Measurements from ENCODE around the gene NKAIN1. TPM values are rescaled to one million over a fixed set of nuclear protein-coding genes. Genes with fewer than 3 reads are reported as not detected.

The NKAIN1 gene
- total RNA-seq, 1 donor from 2014 or later, result 3.5 TPM

GRCh38 chr1:31163866-31164265 is 75.8 kb downstream of the NKAIN1 start:
- Mint-ChIP-seq H3K4me3 (ENCODE audit: unreplicated experiment) (no peak overlapping the region), H3K9me3 (ENCODE audit: low read depth) (no peaks in the 10 kb centered on the region), H3K4me1 (ENCODE audit: low read depth) (peaks cover 4% of the 10 kb centered on the region), H3K27me3 (ENCODE audit: low read depth) (no peaks in the 10 kb centered on the region), H3K36me3 (ENCODE audit: low read depth) (no peaks in the 10 kb centered on the region), H3K27ac (ENCODE audit: unreplicated experiment) (no peak overlapping the region)
- TF ChIP-seq CTCF (IDR thresholded peaks at IDR 0.05), result no peak
- no peak for DNase-seq (ENCODE audit: low spot score)

- H3K9me3 Mint-ChIP-seq (ENCODE audit: low read depth), result no peaks in the 10 kb centered on the region
- H3K36me3 Mint-ChIP-seq (ENCODE audit: low read depth), result no peaks in the 10 kb centered on the region
- H3K27ac Mint-ChIP-seq (ENCODE audit: unreplicated experiment), result peak overlapping the region; percentile 36
- peaks cover 4% of the 10 kb centered on the region for H3K4me1 Mint-ChIP-seq (ENCODE audit: low read depth)
- no peaks in the 10 kb centered on the region for H3K27me3 Mint-ChIP-seq (ENCODE audit: low read depth)
- DNase-seq (ENCODE audit: low spot score), result no peak
- no peak overlapping the region for H3K4me3 Mint-ChIP-seq (ENCODE audit: unreplicated experiment)
- TF ChIP-seq CTCF (IDR thresholded peaks at IDR 0.05), result no peak
Measured at GRCh38 chr1:31161571-31161970, 78.1 kb downstream of the NKAIN1 start.

DNA sequence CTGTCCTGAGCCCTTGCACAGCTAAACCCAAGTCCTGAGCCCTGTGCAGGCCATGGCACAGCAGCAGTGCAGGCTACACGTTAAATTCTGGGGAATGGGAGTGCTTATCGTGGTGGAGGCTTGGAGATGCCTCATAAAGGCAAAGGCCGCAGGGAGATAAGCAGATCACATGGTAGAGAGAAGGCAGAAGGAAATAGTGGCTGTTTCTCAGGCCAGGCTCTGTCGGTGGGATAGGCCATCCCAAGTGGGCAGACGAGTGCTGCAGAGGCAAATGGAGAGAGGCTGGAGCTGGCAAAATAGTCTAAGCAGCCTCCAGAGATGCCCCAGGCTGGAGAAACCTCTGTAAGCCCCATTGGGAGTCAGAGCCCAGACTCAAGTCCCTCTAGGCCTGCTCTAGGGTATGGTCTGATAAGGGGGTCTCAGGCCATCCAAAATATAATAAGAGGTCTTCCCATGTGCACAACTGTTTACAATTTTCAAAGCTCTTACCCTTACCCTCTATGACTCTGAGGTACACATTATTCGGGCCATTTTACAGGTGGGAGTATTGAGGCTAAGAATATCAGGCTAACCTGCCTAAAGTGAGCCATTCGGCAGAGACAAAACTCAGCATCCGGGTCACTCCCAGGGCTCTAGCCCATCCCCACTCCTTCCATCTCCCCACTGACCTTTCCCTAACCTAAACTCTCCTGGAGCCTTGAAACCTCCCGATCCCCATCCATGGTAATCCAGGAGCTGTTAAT is 79.6 kb downstream of the NKAIN1 start:
- TF ChIP-seq CTCF (IDR thresholded peaks at IDR 0.05), result no peak
- no peaks in the 10 kb centered on the region for H3K27me3 Mint-ChIP-seq (ENCODE audit: low read depth)
- H3K36me3 Mint-ChIP-seq (ENCODE audit: low read depth), result no peaks in the 10 kb centered on the region
- H3K4me3 Mint-ChIP-seq (ENCODE audit: unreplicated experiment), result no peak overlapping the region
- H3K27ac Mint-ChIP-seq (ENCODE audit: unreplicated experiment), result no peak overlapping the region
- H3K4me1 Mint-ChIP-seq (ENCODE audit: low read depth), result peaks cover 10% of the 10 kb centered on the region
- H3K9me3 Mint-ChIP-seq (ENCODE audit: low read depth), result no peaks in the 10 kb centered on the region
- no peak for DNase-seq (ENCODE audit: low spot score)

GRCh38 chr1:31159323-31159722 is 80.4 kb downstream of the NKAIN1 start:
- H3K4me1 Mint-ChIP-seq (ENCODE audit: low read depth), result peaks cover 12% of the 10 kb centered on the region
- H3K9me3 Mint-ChIP-seq (ENCODE audit: low read depth), result no peaks in the 10 kb centered on the region
- H3K27ac Mint-ChIP-seq (ENCODE audit: unreplicated experiment), result no peak overlapping the region
- no peaks in the 10 kb centered on the region for H3K27me3 Mint-ChIP-seq (ENCODE audit: low read depth)
- no peak for DNase-seq (ENCODE audit: low spot score)
- TF ChIP-seq CTCF (IDR thresholded peaks at IDR 0.05), result no peak
- no peaks in the 10 kb centered on the region for H3K36me3 Mint-ChIP-seq (ENCODE audit: low read depth)
- no peak overlapping the region for H3K4me3 Mint-ChIP-seq (ENCODE audit: unreplicated experiment)

- peak overlapping the region; percentile 80 for H3K27ac Mint-ChIP-seq (ENCODE audit: unreplicated experiment)
- DNase-seq (ENCODE audit: low spot score), result peak; percentile 87
- peaks cover 14% of the 10 kb centered on the region for H3K4me1 Mint-ChIP-seq (ENCODE audit: low read depth)
- H3K27me3 Mint-ChIP-seq (ENCODE audit: low read depth), result no peaks in the 10 kb centered on the region
- no peaks in the 10 kb centered on the region for H3K36me3 Mint-ChIP-seq (ENCODE audit: low read depth)
- H3K4me3 Mint-ChIP-seq (ENCODE audit: unreplicated experiment), result peak overlapping the region; percentile 76
- peak; percentile 70 for TF ChIP-seq CTCF (IDR thresholded peaks at IDR 0.05)
- H3K9me3 Mint-ChIP-seq (ENCODE audit: low read depth), result no peaks in the 10 kb centered on the region
Measured at GRCh38 chr1:31155216-31155806, 84.4 kb downstream of the NKAIN1 start.
